ENCODE data around the gene CCL27. TPM values are rescaled to one million over a fixed set of nuclear protein-coding genes. Genes with fewer than 3 reads are reported as not detected.

The CCL27 gene
- total and polyA plus RNA-seq, 2 of the 8 experiments (the other 6 are each of a cell fraction or from before 2014, with no cell fraction given) = 0.42 TPM; not detected in 1

DNA sequence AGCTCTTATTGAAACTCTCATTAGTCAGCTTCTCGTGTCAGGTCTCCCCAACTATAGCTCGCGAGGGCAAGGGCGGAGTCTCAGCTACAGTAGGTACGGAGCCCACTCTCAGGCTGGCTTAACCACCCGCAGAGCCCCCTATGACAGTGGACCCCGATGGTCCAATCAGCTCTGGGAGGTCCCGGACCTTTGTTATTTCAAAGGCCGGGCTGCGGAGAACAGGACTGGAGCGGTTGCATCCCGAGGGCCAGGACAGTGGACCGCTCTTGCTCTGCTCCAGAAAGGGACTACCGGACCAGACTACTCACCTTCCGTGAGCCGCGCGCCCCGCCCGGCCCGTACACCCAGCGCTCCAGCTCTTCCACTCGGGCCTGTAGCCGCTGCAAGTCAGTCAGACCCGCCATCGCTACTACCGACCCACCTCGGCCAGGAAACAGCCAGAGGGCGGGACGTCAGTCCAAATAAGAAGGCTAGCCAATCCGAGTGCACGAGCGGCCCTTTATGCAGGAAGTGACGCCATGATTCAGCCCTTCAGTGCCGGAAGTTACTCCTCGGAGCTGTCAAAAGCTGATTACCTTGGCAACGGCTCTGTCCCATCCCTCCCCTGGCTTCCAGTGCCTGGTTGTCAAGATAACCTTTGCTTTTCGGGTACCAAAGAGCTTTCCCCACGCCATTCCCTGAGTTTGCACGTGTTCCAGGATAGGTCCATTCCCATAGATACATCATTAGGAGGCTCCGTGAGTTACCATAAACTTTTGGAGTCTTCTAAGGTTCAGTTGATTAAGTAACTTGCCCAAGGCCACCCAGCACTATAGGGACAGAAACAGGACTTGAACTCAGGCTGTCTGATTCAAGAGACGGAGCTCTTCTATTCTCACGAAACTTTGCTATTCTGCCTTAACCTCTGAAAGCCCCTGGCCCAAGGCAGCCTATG, 42.1 kb downstream of the CCL27 start, which contains the start of gene DCTN3 (continued):
- TF ChIP-seq JUND (IDR thresholded peaks at IDR 0.05; ENCODE audit: low read length) (no peak), KDM4A (IDR thresholded peaks at IDR 0.05; ENCODE audit: low read depth, low read length, severe bottlenecking) (peak; percentile 83), SIN3A (conservative IDR thresholded peaks at IDR 0.05 in 1 of 2, IDR thresholded peaks at IDR 0.05 in 1 of 2; ENCODE audit: low read depth in 1 of 2, low read length in 2 of 2) (peak; percentile 78 to 98; a peak in 3 of 4 replicates), TAF1 (IDR thresholded peaks at IDR 0.05; ENCODE audit: low read depth, low read length) (peak; percentile 50; the same call in 1 of the 2 replicates), RXRA (IDR thresholded peaks at IDR 0.05; ENCODE audit: insufficient read depth, low read depth, low read length) (no peak), ZNF274 (IDR thresholded peaks at IDR 0.05; ENCODE audit: borderline replicate concordance, extremely low read depth, low read length) (no peak), GTF2F1 (IDR thresholded peaks at IDR 0.05; ENCODE audit: borderline replicate concordance, low read depth, low read length) (no peak), TEAD4 (IDR thresholded peaks at IDR 0.05; ENCODE audit: low read depth, low read length) (no peak), SP2 (IDR thresholded peaks at IDR 0.05; ENCODE audit: low read length) (peak; percentile 33), YY1 (IDR thresholded peaks at IDR 0.05; ENCODE audit: low read depth, low read length) (peak; percentile 75), CREB1 (IDR thresholded peaks at IDR 0.05) (peak; percentile 89), KDM1A (IDR thresholded peaks at IDR 0.05; ENCODE audit: borderline replicate concordance, low read length) (no peak), PHF8 (conservative IDR thresholded peaks at IDR 0.05; ENCODE audit: low read depth, low read length) (peak; percentile 44; the same call in 1 of the 2 replicates)
- TF ChIP-seq, protein P1, sequence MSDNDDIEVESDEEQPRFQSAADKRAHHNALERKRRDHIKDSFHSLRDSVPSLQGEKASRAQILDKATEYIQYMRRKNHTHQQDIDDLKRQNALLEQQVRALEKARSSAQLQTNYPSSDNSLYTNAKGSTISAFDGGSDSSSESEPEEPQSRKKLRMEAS (IDR thresholded peaks at IDR 0.05) = 0 out of 2 replicates have a peak, but pooled peaks have one; percentile 45

Data from H1 (cell line).